Nephron (organoid): ENCODE data around the gene AFAP1.
A peak's percentile ranks its signal among the peaks of the same experiment; 100 is the strongest.

ENCODE experiments used
- H3K27ac Mint-ChIP-seq, 3 experiments: 2 replicates each; pipeline ENCODE4 v1.8.0; 2020; ENCODE audit warnings: mixed read lengths in 3 of 3, mild to moderate bottlenecking in 2 of 3, moderate library complexity in 1 of 3
- H3K27me3 Mint-ChIP-seq: 2 replicates; pipeline ENCODE4 v1.8.0; 2021; ENCODE audit warnings: low read depth, mild to moderate bottlenecking, moderate library complexity, mixed read lengths
- H3K36me3 Mint-ChIP-seq: 2 replicates; pipeline ENCODE4 v1.8.0; 2020; ENCODE audit warnings: low read depth, mixed read lengths
- H3K4me1 Mint-ChIP-seq: 2 replicates; pipeline ENCODE4 v1.8.0; 2020; ENCODE audit warnings: mixed read lengths
- H3K4me3 Mint-ChIP-seq, 3 experiments: 2 replicates each; pipeline ENCODE4 v1.8.0; 2020; ENCODE audit warnings: mild to moderate bottlenecking in 3 of 3, mixed read lengths in 3 of 3, moderate library complexity in 2 of 3
- H3K9me3 Mint-ChIP-seq: 2 replicates; pipeline ENCODE4 v1.8.0; 2020; ENCODE audit warnings: mixed read lengths
- TF ChIP-seq, protein P1 (sequence below), 3 experiments: fragments of 200-600 bp; sonication (generic); IDR thresholded peaks; one replicate each; pipeline ENCODE4 v1.5.0; 2021; ENCODE audit warnings: antibody characterized with exemption in 3 of 3; ENCODE audit not compliant: unreplicated experiment in 3 of 3

AFAP1 gene

DNA sequence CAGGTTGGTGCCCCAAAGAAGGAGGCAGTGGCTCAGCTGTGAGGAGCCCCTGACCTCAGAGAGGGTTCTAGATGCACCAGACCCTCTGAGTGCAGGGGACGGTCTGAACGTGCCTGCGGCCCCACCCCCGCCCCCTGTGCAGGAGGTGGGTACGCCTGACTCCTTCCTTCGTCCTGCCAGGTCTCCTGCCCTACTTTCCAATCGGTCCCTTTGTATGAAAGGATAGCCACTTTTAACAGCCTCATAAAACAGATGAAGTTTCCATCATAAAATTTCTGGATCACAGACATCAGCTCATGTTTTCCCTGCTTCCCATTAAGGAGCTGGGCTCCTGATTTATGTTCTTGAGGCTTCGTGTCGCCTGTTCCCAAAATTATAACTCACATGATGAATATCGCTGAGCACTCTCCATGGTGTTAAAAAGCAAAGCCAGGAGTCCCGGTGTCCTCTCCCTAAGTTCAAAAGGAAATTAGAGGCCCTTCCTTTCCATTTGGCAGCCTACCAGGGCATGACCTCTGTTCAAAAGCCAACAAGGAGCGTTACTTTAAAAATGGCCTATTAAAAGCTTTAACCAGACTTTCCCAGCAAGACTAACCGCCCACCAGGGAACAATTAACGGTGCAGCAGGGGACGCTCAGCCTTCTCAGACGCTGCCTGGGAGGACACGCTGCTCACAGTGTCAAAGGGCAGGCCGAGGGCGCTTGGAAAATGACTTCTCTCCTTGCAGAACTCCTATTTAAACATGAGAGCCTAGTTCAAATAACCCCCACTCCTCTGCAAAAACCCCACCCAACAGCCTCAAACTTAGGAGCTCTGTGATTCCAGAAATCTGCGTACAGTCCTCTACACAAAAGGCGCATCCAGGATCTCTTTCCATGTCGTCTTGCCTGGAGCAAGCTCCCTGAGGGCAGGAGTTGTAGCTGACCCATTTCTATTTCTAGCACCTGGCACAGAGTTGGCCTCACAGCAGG lies 181.9 kb downstream of the AFAP1 start:
- Mint-ChIP-seq H3K9me3 (no peaks in the 10 kb centered on the region), H3K27ac (peak overlapping the region; percentile 46 to 90 (median 51)), H3K27me3 (peaks cover 4% of the 10 kb centered on the region), H3K36me3 (peaks cover 19% of the 10 kb centered on the region), H3K4me3 (peak overlapping the region in 1 of 3 experiments; percentile 16), H3K4me1 (peaks cover 44% of the 10 kb centered on the region)
- TF ChIP-seq, protein P1, sequence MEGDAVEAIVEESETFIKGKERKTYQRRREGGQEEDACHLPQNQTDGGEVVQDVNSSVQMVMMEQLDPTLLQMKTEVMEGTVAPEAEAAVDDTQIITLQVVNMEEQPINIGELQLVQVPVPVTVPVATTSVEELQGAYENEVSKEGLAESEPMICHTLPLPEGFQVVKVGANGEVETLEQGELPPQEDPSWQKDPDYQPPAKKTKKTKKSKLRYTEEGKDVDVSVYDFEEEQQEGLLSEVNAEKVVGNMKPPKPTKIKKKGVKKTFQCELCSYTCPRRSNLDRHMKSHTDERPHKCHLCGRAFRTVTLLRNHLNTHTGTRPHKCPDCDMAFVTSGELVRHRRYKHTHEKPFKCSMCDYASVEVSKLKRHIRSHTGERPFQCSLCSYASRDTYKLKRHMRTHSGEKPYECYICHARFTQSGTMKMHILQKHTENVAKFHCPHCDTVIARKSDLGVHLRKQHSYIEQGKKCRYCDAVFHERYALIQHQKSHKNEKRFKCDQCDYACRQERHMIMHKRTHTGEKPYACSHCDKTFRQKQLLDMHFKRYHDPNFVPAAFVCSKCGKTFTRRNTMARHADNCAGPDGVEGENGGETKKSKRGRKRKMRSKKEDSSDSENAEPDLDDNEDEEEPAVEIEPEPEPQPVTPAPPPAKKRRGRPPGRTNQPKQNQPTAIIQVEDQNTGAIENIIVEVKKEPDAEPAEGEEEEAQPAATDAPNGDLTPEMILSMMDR (IDR thresholded peaks at IDR 0.05; ENCODE audit: unreplicated experiment in 3 of 3), result no peak

DNA sequence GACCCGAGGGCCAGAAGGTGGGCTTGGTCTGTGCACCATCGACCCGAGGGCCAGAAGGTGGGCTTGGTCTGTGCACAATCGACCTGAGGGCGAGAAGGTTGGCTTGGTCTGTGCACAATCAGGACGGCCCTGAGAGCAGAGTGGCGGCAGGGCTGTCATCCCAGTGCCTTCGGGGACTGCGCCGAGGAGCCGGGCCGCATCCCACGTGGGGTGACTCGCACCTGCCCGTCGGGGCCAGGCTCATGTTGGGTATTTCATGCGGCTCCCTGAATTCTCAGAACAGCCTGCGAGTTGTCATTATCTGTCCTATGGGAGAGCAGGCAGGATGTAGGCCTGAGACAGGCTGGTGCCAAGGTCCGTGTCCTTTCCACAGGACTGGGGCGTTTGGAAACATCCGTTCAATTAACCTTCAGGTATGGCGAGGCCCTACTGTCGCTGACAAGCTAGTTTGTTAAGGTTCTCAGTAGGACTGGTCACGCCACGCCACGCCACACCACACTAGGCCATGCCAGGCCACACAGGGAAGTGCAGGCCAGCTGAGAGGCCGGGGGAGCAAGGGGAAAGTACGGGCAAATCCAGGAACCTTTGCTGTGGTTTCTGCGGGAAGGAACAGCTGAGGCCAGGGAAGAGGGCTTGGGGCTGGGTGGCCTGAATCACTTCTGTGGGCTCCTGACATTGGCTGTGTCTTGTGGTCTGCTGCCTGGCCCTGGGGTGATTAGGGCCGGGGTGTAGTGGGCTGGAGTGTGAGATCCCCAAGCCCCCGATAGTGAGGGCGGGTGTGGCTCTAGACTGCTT lies 182.9 kb downstream of the AFAP1 start:
- peak overlapping the region in 2 of 3 experiments; percentile 51 to 90 for H3K27ac Mint-ChIP-seq
- H3K4me3 Mint-ChIP-seq, result no peak overlapping the region
- peaks cover 4% of the 10 kb centered on the region for H3K27me3 Mint-ChIP-seq
- peaks cover 40% of the 10 kb centered on the region for H3K4me1 Mint-ChIP-seq
- no peaks in the 10 kb centered on the region for H3K9me3 Mint-ChIP-seq
- TF ChIP-seq, protein P1 (IDR thresholded peaks at IDR 0.05; ENCODE audit: unreplicated experiment in 3 of 3), result no peak
- H3K36me3 Mint-ChIP-seq, result peaks cover 20% of the 10 kb centered on the region

DNA sequence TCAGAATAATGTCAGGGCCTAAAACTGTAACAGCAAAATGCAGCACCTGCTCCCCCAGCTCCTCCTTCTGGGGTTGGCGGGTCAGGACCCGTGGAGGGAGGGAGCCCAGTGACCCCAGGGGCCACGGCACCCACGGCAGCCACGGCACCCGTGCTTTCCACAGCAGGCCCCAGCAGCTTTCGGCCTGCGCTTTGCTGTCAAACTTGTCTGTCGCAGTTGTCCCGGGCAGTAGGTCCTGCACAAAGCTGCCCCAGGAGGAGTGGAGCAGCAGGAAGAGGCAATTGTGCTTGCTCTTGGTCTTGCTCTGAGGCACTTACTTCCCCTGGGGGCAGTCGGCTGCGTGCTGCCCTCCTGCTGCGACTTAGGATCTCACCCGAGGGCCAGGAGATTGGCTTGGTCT lies 183.6 kb downstream of the AFAP1 start:
- H3K27me3 Mint-ChIP-seq, result peaks cover 4% of the 10 kb centered on the region
- peaks cover 35% of the 10 kb centered on the region for H3K4me1 Mint-ChIP-seq
- no peaks in the 10 kb centered on the region for H3K9me3 Mint-ChIP-seq
- H3K36me3 Mint-ChIP-seq, result peaks cover 16% of the 10 kb centered on the region
- H3K27ac Mint-ChIP-seq, result no peak overlapping the region
- no peak overlapping the region for H3K4me3 Mint-ChIP-seq
- TF ChIP-seq, protein P1 (IDR thresholded peaks at IDR 0.05; ENCODE audit: unreplicated experiment in 3 of 3), result no peak

DNA sequence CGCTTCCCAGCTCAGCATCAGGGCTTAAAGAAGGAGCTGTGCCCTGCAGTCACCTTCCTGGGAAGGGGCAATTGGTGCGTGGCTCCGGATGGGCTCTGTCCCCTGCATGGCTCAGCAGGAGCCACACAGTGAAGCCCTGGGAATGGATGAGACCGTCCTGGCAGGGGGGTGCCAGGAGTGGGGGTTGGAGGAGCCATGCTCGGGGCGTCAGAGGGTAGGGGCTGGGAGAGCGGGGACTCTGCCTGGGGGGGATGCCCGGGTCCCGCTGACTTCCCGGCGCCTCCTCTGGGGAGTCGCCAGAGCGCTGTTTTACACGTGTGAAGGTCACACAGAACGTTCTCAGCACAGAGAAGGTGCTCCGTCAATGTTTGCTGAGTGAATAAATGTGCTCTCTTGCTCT lies 184.1 kb downstream of the AFAP1 start:
- TF ChIP-seq, protein P1 (IDR thresholded peaks at IDR 0.05; ENCODE audit: unreplicated experiment in 3 of 3), result no peak
- H3K4me1 Mint-ChIP-seq, result peaks cover 40% of the 10 kb centered on the region
- H3K36me3 Mint-ChIP-seq, result peaks cover 16% of the 10 kb centered on the region
- no peak overlapping the region for H3K4me3 Mint-ChIP-seq
- peaks cover 4% of the 10 kb centered on the region for H3K27me3 Mint-ChIP-seq
- no peak overlapping the region for H3K27ac Mint-ChIP-seq
- no peaks in the 10 kb centered on the region for H3K9me3 Mint-ChIP-seq

DNA sequence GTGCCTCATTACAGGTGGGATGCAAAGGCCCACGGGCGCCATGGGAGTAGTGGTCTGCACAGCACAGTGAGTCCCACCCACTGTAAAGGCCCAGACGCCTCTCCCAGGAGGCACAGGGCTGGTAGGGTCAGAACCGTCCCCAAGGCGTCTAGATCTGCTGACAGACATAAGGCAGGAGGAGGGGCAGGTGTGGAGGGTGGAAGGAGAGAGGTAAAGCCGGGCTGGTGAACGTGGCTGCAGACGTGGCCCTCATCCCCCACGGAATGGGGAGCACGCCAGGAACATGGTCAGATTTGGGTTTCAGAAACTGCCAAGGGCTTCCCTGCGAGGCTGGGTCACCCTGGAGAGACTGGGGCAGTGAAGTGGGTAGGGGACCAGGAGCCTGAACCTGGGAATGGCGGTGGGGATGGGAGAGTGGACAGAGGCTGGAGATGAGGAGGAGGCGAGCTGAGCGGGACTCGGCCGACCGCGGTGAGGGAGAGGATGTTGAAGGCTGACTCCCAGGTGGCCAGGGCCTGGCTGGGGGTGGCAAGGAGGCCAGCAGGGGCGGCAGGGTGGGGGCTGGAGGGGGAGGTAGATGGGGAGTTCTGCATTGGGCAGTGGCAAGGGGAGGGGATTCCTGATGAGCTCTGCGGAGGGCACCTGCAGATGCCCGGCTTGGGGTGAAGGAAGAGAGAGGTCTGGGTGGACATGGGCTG lies 184.9 kb downstream of the AFAP1 start:
- Mint-ChIP-seq H3K4me1 (peaks cover 47% of the 10 kb centered on the region), H3K36me3 (peaks cover 12% of the 10 kb centered on the region), H3K4me3 (no peak overlapping the region), H3K27ac (no peak overlapping the region), H3K9me3 (no peaks in the 10 kb centered on the region), H3K27me3 (peaks cover 4% of the 10 kb centered on the region)
- TF ChIP-seq, protein P1 (IDR thresholded peaks at IDR 0.05; ENCODE audit: unreplicated experiment in 3 of 3), result no peak
